Measurements from ENCODE around the gene MIOX. TPM values are rescaled to one million over a fixed set of nuclear protein-coding genes. Genes with fewer than 3 reads are reported as not detected.
A peak's percentile ranks its signal among the peaks of the same experiment; 100 is the strongest.

The MIOX gene
- total and polyA plus RNA-seq, 2 of the 13 experiments (the other 11 are each of a cell fraction or from before 2014, with no cell fraction given) = 1.5 to 2.9 TPM

DNA sequence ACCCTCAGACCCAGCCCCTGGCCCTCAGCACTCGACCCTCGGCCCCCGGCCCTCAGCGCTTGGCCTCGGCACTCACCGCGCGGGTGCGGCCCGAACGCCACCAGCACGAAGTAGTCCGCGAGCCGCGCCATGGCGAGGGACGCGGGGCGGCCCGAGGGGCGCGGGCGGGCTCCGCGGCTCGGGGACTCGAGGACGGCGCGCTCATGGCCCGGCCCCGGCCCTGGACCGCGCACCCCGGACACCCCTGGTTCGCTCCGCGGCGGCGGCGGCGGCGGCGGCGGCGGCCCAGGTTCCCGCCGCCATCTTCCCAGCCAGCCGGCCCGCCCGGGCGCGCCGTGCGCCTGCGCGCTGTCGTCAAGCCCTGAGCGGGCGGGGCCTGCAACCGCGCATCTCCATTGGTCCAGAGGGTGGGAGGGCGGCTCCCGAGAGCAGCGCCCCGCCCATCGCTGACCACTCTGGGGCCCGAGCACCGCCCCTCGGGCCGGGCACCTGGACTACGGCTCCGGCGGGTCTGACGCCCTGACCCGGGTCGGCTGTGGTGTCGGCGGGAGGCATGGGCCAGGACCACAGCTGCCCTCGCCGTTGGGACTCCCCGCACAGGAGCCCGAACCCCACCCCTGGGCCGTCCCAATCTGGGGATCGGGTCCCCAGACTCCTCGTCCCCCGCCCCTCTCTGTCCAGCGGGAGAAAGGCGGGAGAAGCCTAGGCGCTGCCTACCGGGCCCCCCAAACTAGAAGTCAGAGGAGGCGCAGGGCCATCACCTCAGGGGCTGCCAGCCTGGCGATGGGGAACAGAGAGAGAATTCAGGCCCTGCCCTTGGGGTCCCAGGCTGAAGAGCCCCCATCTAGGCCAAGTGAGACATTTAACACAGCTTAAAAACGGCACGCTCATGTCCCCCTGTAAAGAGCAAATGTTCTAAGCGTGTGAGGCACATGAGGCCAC lies 11.7 kb upstream of the MIOX start, which contains the start of gene SBF1 (continued):
- TF ChIP-seq, protein P1, sequence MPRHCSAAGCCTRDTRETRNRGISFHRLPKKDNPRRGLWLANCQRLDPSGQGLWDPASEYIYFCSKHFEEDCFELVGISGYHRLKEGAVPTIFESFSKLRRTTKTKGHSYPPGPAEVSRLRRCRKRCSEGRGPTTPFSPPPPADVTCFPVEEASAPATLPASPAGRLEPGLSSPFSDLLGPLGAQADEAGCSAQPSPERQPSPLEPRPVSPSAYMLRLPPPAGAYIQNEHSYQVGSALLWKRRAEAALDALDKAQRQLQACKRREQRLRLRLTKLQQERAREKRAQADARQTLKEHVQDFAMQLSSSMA (CRISPR knock-in tag; IDR thresholded peaks at IDR 0.05) = no peak
- TF ChIP-seq ZFY (CRISPR knock-in tag; IDR thresholded peaks at IDR 0.05) (peak; percentile 75), BATF2 (CRISPR knock-in tag; IDR thresholded peaks at IDR 0.05) (no peak), HNF1B (CRISPR knock-in tag; IDR thresholded peaks at IDR 0.05) (peak; percentile 71; the same call in 1 of the 2 replicates), ZNF558 (CRISPR knock-in tag; IDR thresholded peaks at IDR 0.05; ENCODE audit: borderline replicate concordance) (no peak), ZNF7 (CRISPR knock-in tag; IDR thresholded peaks at IDR 0.05) (no peak), HNRNPLL (IDR thresholded peaks at IDR 0.05; ENCODE audit: low read depth, low read length, poor library complexity, severe bottlenecking) (no peak), ZMYM2 (CRISPR knock-in tag; IDR thresholded peaks at IDR 0.05) (no peak), ZNF232 (CRISPR knock-in tag; IDR thresholded peaks at IDR 0.05; ENCODE audit: borderline replicate concordance) (no peak), ZNF747 (CRISPR knock-in tag; IDR thresholded peaks at IDR 0.05; ENCODE audit: borderline replicate concordance) (no peak), ZBTB20 (CRISPR knock-in tag; IDR thresholded peaks at IDR 0.05; ENCODE audit: borderline replicate concordance, low read depth) (peak; percentile 36; the same call in 1 of the 2 replicates), SNAPC2 (CRISPR knock-in tag; IDR thresholded peaks at IDR 0.05) (no peak), SALL1 (CRISPR knock-in tag; IDR thresholded peaks at IDR 0.05) (peak; percentile 63), FUBP1 (CRISPR knock-in tag; IDR thresholded peaks at IDR 0.05; ENCODE audit: borderline replicate concordance) (no peak), PHF5A (CRISPR knock-in tag; IDR thresholded peaks at IDR 0.05; ENCODE audit: low read depth, unreplicated experiment) (no peak), ZNF550 (CRISPR knock-in tag; IDR thresholded peaks at IDR 0.05; ENCODE audit: borderline replicate concordance) (no peak), LCORL (IDR thresholded peaks at IDR 0.05) (no peak), LCORL (CRISPR knock-in tag; IDR thresholded peaks at IDR 0.05) (peak; percentile 67), HIVEP1 (CRISPR knock-in tag; IDR thresholded peaks at IDR 0.05) (no peak), SMAD1 (CRISPR knock-in tag; IDR thresholded peaks at IDR 0.05; ENCODE audit: borderline replicate concordance, low read depth) (peak; percentile 34; the same call in 1 of the 2 replicates), TBX2 (CRISPR knock-in tag; IDR thresholded peaks at IDR 0.05; ENCODE audit: borderline replicate concordance) (peak; percentile 65)
- TF ChIP-seq, protein P2, sequence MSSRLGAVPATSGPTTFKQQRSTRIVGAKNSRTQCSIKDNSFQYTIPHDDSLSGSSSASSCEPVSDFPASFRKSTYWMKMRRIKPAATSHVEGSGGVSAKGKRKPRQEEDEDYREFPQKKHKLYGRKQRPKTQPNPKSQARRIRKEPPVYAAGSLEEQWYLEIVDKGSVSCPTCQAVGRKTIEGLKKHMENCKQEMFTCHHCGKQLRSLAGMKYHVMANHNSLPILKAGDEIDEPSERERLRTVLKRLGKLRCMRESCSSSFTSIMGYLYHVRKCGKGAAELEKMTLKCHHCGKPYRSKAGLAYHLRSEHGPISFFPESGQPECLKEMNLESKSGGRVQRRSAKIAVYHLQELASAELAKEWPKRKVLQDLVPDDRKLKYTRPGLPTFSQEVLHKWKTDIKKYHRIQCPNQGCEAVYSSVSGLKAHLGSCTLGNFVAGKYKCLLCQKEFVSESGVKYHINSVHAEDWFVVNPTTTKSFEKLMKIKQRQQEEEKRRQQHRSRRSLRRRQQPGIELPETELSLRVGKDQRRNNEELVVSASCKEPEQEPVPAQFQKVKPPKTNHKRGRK (CRISPR knock-in tag; IDR thresholded peaks at IDR 0.05) = no peak
